NAMALWA (cell line): Measurements from ENCODE around the gene XRCC1.
A peak's percentile ranks its signal among the peaks of the same experiment; 100 is the strongest.
"Not testable (repeated sequence)": the region's sequence is repeated elsewhere in the genome, so short reads cannot be mapped to it uniquely, and the experiment has no call there.

Experiments
- DNase-seq: peaks from one replicate; pipeline ENCODE4 v3.0.0-alpha.2; 2015; ENCODE audit warnings: low spot score

Gene XRCC1

DNA sequence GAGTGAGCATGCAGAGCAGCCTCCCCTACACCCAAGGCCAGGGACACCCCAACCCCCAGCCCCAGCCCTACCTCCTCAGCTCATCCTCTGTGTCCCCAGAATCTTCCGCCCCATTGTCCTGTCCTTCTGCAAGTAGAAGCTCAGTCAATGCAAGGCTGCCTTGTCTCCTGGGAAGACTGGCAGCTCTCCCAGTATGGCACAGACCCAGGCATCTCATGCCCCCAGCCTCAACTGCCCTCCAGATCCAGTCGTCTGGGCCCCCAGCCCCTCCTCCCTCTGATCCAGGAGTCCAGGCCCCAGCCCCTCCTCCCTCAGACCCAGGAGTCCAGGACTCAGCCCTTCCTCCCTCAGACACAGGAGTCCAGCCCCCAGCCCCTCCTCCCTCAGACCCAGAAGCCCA is 29.3 kb downstream of the XRCC1 start:
- DNase-seq, result no peak

DNA sequence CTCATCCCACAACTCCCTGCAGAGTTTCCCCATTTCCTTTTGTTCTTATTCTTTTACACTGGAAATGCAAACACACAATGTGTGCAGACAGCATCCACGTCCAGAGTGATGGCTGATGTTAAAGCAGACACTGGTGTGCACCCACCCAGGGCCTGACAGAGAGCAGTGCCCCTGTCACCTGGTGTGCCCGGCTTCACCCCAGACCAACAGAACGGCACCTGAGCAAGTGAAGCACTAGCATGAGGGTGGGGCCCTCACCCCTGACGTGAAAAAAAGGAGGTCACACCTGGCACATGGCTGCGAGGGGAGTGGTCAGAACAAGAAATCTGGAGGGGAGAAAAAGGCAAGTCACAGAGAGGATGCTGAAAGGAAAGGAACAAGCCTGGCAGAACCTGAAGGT is 30.1 kb downstream of the XRCC1 start:
- DNase-seq, result no peak

DNA sequence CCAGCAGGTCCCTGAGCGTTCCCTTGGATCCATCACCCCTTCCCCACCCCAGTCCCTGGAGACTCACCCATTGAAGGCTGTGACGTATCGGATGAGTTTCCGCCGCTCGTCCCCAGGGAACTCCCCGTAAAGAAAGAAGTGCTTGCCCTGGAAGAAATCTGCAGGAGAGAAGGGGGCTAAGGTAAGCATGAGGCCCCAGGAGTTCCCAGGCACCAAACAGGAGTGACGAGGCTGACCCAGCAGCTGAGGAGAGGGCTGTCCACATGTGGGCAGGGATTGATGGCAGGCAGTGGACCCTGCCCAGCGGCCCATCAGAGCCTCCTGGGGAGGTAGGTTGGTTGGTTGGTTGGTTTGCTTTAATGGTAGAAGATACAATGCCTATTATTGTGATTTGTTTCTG is 31.2 kb downstream of the XRCC1 start:
- no peak for DNase-seq

DNA sequence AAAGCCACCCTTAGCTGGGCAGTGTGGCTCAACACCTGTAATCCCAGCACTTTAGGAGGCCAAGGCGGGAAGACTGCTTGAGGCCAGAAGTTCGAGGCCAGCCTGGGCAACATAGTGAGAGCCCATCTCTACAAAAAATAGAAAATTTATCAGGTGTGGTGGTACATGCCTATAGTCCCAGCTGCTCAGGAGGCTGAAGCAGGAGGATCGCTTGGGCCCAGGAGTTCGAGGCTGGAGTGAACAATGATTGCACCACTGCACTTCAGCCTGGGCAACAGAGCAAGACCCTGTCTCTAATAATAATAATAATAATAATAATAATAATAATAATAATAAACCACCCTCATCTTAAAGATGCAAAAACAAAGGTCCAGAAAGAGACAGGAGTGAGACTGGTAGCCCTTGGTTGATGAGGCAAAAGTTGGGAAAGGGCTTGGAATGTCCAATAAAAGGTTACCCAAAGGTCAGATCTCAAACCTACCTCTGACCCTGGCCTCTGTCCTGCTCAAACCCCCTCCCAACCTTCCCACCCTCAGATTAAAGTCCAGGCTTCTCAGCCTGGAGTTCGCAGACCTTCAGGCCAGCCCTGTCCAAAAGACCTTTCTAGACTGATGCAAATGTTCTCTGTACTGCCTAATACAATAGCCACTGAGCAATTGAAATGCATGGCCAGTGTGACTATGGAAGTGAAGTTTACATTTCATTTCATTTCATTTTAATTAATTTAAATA is 33.2 kb downstream of the XRCC1 start:
- DNase-seq, result no peak

DNA sequence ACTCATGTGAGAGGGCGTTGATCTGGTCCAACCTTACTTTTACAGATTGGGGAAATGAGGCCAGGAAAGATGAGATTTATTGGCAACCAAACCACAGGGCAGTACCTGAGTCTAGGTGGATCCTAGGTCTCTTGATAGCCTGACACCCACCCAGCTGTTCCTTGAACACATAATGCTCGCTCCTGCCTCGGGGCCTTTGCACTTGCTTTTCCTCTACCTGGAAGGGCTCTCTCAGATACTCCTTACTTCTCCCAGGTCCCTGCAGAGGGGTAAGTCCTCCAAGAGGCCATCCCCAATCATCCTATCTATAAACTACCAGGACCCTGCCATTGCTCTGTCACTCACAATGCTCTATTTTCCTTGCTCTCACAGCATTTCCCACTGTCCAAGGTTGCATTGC is 34.9 kb downstream of the XRCC1 start:
- DNase-seq, result no peak

DNA sequence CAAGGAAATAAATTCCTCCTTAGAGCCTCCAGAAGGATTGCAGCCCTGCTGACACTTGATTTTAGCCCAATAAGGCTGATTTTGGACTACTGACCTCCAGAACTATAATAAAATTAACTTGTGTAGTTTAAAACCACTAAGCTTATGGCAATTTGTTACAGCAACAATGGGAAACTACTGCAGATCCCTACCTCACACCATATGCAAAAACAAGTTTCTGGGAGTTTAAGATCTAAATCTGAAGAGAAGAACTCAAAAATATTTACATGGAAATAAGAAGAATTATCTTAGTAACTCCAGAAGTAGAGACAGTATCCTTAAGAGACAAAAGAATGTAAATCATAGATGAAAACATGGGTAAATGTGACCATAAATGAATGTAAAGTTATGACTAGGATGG is 36.4 kb downstream of the XRCC1 start:
- no peak for DNase-seq

DNA sequence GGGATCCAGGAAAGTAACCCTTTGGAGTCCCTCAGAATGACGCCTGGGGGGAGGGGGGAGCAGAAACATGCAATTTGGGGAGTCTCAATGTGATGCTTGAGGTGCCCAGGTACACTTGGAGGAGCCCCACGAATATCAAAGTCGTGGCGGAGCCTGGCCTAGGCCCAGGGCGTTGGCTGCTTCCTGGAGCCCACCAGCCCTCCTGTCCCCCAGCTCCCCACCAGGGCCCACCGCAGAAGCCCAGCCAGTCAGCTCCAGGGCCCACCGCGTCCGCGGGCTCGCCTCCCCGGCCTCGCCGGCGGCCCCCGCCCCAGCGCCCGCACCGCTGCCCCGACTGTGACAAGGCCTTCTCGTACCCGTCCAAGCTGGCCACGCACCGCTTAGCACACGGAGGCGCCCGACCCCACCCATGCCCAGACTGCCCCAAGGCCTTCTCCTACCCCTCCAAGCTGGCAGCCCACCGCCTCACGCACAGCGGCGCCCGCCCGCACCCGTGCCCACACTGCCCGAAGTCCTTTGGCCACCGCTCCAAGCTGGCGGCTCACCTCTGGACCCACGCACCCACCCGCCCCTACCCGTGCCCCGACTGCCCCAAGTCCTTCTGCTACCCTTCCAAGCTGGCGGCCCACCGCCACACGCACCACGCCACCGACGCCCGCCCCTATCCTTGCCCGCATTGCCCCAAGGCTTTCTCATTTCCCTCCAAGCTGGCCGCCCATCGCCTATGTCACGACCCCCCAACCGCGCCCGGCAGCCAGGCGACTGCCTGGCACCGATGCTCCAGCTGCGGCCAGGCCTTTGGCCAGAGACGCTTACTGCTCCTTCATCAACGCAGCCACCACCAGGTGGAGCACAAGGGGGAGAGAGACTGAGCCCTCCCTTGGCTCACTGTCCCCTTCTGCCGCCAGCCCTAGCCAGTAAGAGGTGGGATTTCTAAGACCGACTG is 40.2 kb downstream of the XRCC1 start:
- peak; percentile 59 for DNase-seq

DNA sequence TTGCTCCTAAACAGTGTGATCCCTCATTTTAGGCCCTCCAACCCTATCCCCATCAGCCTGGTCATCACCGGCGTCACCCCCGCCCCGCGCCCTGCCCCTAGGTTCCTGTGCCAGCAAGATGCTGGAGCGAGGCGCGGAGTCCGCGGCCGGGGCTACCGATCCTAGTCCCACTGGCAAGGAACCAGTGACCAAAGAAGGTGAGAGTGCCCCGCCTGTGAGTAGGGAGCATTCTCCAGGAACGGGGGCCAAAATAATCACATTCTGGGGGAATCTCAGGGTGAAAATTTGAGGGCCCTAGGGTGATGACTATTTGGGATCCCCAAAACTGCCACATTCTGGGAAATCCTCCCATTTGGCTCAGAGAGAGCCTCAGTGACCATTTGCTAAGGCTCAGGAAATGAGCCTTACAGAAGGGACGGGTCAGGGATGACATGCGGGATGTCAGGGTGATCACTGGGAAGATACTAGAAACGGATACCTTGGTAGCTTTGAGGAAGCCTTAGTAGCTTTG is 41.0 kb downstream of the XRCC1 start:
- no peak for DNase-seq

DNA sequence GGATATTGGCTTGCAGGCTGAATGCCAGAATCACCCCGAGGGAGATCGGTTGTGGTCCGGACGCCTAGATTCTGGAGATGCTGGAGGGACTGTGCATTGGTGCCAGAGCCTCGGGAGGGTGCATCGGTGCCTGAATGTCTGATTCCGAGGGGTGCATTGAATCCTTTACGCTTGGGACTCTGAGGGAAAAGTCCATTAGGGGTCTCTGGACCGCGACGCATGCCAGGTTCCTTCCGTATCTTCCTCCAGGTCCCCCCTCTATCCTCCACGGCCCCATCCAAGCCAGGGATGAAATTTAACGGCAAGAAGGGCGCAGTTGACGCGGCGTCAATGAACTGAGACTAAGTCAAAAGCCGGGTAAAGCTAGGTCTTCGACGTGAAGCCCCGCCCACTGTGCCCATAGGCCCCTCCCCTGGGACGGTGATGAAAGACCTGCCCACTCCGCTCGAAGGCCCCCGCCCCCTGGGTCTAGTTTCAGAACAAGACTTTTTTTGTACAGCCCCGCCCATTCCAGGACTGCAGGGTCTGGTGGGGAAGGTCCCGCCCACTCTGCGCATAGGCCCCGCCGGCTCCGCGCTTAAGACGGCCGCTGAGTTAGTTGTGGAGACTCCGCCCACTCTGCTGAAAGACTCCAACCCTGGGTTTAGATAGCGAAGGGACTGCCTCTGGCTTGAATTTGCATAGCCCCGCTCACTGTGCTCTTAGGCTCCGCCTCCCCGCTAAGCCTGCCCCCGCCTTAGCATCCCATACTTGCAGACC is 41.6 kb downstream of the XRCC1 start:
- DNase-seq, result peak; percentile 100

DNA sequence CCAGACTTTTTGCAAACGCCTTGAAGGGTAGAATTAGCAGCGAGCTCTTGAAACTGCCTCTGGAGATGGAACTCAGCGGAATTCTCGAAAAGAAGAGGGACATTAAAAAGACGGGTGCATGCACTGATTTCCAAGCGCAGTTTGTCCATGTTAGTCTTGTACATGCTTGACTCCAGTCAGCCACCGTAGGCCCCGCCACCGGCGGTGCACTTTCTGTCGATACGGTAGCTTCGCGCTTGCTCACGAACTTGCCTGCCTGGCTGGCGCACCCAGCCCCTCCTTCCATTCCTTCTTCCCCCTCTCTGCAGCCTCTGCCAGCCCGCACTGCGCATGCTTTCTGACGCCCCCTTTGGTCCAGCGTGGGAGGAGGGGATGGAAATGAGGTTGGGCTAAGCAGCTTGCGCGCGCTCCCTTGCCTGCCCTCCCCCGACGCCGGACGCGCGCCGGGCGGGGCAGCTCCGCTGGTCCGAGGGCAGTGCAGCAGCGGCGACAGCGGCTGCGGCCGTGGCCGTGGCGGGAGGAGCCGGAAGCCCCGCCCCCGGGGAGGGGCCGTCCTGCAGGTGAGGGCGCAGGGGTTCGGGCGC is 42.3 kb downstream of the XRCC1 start, which contains the start of gene ZNF575:
TSS of gene ZNF575 (plus strand) at position 227 of the 584 bp plus-strand sequence. CDS start 1,235 bp downstream, outside the sequence.
- peak; percentile 93 for DNase-seq

DNA sequence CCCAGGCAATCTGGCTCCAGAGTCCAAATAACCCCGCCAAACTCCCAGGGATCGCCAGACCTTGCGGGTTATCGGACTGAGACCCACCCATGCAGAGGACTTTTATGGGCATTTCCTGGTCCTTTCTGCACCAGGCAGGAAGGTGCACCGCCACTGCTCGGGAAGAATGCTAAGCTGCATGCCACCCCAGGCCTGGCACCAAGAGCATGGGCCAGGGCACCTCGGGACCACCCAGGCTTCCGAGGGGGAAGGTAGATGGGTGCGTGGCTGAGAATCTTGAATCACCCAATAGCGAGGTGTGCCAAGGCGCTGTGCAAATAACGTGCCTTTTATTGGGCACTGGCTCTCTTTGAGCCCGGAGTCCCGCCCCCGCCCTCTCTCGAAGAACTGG is 42.8 kb downstream of the XRCC1 start:
- no peak for DNase-seq

DNA sequence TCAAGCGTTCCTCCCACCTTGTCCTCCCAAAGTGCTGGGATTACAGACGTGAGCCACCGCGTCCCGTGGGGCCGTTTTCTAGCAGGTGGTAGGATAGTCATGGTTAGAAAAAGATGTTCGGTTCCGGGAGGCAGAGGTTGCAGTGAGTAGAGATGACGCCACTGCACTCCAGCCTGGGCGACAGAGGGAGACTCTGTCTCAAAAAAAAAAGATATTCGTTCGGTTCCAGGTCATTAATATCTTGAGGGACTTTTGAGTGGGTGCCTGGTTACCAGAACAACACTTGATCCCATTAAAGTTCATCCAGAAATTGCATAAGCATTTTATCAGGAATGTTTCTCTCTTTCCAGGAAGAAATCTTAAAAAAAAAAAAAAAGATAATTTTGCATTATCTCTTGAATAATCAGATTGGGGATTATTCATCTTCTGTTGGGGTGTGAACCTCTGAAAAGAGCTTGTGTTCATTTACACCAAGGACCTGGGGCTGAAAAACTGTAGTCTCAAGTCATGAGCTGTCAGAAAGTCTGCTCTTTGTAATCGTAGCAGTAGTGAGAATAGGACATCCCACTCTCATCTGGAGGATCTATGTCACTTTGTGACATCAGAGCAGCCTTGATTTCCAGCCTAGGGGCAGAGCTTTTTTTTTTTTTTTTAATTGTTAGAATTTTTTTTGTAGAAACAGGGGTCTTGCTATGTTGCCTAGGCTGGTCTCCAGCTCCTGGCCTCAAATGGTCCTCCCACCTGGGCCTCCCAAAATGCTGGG is 47.3 kb downstream of the XRCC1 start:
- DNase-seq, result no peak

DNA sequence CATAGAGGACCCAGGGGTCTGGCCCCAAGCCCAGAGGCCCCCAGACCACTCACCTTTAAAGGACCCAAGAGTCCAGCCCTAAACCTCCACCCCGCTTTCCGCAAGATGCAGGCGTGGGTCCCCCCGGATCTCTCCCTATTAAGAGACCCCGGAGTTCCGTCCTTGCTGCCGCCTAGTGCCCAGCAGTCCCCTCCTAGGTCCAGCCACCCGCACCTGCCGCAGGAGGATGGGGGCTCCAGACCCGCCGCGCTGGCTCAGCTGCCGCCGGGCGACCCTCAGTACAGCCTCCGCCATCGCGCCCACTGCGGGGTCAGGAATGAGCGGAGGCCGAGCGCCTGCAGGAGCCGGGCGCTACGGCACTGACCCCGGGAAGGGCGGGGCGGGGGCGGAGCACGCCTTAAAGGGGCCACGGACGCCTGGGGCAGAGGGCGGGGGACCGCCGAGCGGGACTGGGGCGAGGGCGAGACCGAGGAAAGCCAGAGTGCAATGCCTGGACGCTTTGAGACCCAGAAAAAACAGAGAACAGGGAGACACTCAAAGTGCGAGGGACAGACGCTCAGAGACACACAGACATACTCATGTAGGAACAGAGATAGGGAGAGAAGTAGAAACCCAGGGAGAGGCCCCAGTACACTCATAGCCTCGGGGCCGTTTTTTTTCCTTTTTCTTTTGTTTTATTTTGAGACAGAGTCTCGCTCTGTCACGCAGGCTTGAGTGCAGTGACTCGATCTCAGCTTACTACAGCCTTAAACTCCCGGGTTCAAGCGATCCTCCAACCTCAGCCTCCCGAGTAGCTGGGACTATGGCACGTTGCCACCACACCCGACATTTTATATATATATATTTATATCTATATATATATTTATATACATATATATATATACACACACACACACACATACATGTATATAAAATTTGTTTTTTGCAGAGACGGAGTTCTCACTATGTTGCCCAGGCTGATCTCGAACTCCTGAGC is 48.2 kb downstream of the XRCC1 start, which contains the start of gene ETHE1:
TSS of gene ETHE1 (minus strand) at position 318 of the 976 bp plus-strand sequence. CDS start at position 294, 24 bp downstream.
- DNase-seq, result peak; percentile 59

DNA sequence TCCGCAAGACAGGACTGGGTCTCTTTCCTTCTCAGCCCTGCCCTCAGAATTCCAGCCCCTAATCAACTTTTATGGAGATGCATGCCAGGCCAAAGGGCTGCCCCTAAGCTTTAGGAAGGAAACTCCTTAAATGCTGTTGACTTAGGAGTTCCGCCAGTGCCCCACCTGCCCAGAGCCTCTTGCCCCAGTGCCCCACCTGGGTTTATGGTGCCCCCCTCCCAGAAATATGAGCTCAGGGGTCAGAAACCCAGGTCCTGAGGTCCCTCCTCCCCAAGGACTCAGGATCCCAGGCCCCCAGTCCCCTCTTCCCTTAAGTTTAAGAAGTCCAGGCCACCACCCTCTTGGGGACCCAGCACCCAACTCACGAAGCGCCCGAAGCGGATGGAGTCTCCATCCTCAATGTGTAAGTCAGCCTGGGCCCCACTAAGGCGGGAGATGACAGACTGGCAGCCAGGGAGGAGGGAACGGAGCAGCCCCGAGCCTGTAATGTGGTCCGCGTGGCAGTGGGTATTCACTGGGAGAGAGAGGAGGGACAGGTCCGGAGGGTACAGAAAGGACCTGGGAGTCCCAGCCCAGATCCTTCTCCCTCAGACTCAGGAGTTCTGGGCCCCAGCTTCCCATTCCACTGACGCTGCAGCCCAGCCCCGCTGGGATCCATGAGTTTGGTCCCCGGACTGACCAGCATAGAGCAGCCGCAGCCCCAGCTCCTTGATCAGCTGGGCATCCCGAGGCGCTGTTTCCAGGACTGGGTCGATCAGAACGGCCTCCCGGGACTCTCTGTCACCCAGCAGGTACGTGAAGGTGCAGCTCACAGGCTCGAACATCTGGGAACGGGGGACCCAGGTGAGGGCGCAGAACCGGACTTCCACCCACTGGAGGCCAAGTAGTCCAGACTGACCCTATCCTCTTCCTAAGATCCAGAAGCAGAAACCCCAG is 49.2 kb downstream of the XRCC1 start:
- DNase-seq, result no peak

DNA sequence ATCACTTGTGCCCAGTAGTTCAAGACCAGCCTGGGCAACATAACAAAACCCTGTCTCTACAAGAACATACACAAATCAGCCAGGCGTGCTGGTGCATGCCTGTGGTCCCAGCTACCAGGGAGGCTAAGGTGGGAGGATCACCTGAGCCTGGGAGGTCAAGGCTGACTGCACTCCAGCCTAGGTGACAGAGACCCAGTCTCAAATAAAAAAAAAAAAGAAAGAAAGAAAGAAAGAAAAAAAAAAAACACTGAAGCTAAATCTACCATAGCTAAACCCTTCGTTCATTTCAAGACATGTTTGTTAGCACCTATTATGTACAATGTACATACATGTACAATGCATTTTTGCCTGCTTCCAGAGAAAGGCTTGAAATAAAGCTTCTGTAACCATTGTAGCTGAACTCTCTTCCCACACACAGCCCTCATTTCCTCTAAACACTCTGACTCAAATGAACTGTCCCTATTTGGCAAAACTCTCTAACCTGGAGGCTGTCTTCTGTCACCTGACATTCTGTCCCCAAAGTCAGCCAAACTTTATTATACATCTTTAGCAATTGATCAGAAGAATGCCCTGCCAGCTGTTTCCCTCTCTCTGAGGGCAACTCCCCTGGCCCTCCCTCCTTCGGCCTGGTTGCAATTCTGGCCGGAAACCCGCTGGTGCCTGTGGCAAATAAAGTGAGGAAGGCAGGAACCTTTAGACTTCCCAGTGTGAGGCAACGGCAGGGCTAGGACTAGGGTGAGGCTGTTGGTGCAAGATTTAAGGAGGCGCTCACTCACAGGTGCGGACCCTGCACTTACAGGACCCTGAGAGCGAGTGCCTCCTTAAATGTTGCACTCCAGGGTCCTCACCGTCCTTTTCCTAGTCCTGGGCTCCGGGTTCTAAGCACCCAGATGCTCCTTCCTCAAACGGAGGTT is 50.1 kb downstream of the XRCC1 start:
- DNase-seq, result no peak

DNA sequence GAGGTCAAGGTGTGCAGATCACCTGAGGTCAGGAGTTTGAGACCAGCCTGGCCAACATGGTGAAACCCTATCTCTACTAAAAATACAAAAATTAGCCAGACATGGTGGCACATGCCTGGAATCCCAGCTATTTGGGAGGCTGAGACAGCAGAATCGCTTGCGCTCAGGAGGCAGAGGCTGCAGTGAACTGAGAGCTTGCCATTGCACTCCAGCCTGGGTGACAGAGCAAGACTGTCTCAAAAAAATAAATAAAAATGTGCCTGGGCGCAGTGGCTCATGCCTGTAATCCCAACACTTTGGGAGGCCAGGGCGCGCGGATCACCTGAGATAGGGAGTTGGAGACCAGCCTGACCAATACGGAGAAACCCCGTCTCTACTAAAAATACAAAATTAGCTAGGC is 51.6 kb downstream of the XRCC1 start:
- not testable (repeated sequence) for DNase-seq

DNA sequence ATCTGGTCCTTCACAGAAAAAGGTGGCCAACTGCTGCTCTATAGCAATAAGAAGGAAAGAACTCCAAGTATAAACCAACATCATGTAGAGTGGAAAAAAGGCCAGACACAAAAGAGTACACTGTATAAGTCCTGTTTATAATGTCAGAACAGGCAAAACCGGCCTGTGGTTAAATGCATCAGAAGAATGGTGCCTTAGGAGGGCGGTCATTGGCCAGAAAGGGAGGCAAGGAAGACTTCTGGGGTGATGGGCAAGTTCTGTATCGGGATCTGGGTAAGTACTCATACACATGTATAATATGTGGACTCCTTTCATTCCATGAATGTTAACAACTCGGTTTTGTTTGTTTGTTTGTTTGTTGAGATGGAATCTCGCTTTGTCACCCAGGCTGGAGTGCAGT is 52.4 kb downstream of the XRCC1 start:
- no peak for DNase-seq
